Transverse colon (tissue), 4 donors: ENCODE data around the gene VN1R5. TPM values are rescaled to one million over a fixed set of nuclear protein-coding genes. Genes with fewer than 3 reads are reported as not detected.

Experiments
- DNase-seq: peaks from one replicate; pipeline ENCODE4 v3.0.0-alpha.2; 2019
- H3K27ac ChIP-seq, 4 donors: fragments of 200-600 bp; sonication (generic); 2 replicates each; pipeline ENCODE4 v1.5.1; 2016 to 2018; ENCODE audit warnings: inconsistent platforms in 4 of 4
- H3K27me3 ChIP-seq: fragments of 200-600 bp; sonication (generic); 2 replicates; pipeline ENCODE4 v1.5.1; 2017; ENCODE audit warnings: inconsistent platforms
- H3K36me3 ChIP-seq, 4 donors: fragments of 200-600 bp; sonication (generic); 2 replicates each; pipeline ENCODE4 v1.5.1; 2017 to 2019; ENCODE audit warnings: inconsistent platforms in 4 of 4
- H3K4me1 ChIP-seq, 4 donors: fragments of 200-600 bp; sonication (generic); 2 replicates each; pipeline ENCODE4 v1.5.1; 2017 to 2020; ENCODE audit warnings: inconsistent platforms in 4 of 4
- H3K4me3 ChIP-seq, 4 donors: fragments of 200-600 bp; sonication (generic); 1 replicate in 1 of 4; 2 replicates in 3 of 4; pipeline versions ENCODE4 v1.5.1 to v1.6.1; 2017 to 2019; ENCODE audit warnings: inconsistent platforms in 4 of 4
- H3K9me3 ChIP-seq, 2 donors: fragments of 200-600 bp; sonication (generic); 2 replicates each; pipeline ENCODE4 v1.5.1; 2017 to 2019; ENCODE audit warnings: inconsistent platforms in 2 of 2
- CTCF ChIP-seq, 5 experiments: fragments of 200-600 bp in 3 of 5; fragments of 450-650 bp in 2 of 5; sonication (generic) in 3 of 5; IDR thresholded peaks; 1 replicate in 2 of 5; 2 replicates in 3 of 5; pipeline ENCODE4 v1.5.1; 2016 to 2017; ENCODE audit warnings: antibody characterized with exemption in 5 of 5, inconsistent platforms in 3 of 5, mild to moderate bottlenecking in 2 of 5, moderate library complexity in 1 of 5
- EP300 ChIP-seq: sonication (generic); formaldehyde crosslinking; IDR thresholded peaks from one replicate; pipeline ENCODE4 v1.6.1; 2017; ENCODE audit warnings: antibody characterized with exemption, low read depth
- POLR2A ChIP-seq: fragments of 450-650 bp; IDR thresholded peaks from one replicate; pipeline ENCODE4 v1.6.1; 2016; ENCODE audit warnings: antibody characterized with exemption, mild to moderate bottlenecking, moderate library complexity
- POLR2AphosphoS5 ChIP-seq, 3 donors: sonication (generic); formaldehyde crosslinking; IDR thresholded peaks; one replicate each; pipeline ENCODE4 v1.6.1; 2016; ENCODE audit warnings: antibody characterized with exemption in 3 of 3
- WGBS, 2 donors: methylation state at CpG; one replicate each; pipeline ENCODE4 v1.1.5; 2018; ENCODE audit warnings: low coverage in 1 of 2; 5-methylcytosine and 5-hydroxymethylcytosine counted together
- in situ Hi-C, 4 donors: fragments of 200-750 bp; cut with MboI; loops; one replicate each; pipeline versions ENCODE4 v1.15.0 to v1.15.1; 2017; ENCODE audit warnings: low sequenced_read_pairs in 3 of 4, low pct_ligation_motif_present in 1 of 4, low pct_unique_long_range_greater_than_20kb in 1 of 4
- intact Hi-C: fragments of 100-400 bp; cut with DNase I; formaldehyde crosslinking; loops from one replicate; pipeline ENCODE4 v1.15.1; 2023; ENCODE audit warnings: low total_unique reads
- total RNA-seq, 4 donors: library from RNA; depleted of rRNA; stranded (reverse); fragments of >200 nt; gene quantifications; one replicate each; pipeline ENCODE4 v1.1.0, GENCODE V29; 2016

The VN1R5 gene
- total RNA-seq, 4 donors from 2014 or later, result not detected

GRCh38 chr1:247291833-247292561, 36.1 kb downstream of the VN1R5 start:
- H3K4me3 ChIP-seq, result no peak overlapping the region
- no peak for TF ChIP-seq POLR2A
- TF ChIP-seq CTCF (IDR thresholded peaks at IDR 0.05), result no peak
- no peak for TF ChIP-seq EP300
- TF ChIP-seq POLR2AphosphoS5 (IDR thresholded peaks at IDR 0.05), result no peak
- DNase-seq, result no peak
- H3K27ac ChIP-seq, result no peak overlapping the region
- H3K9me3 ChIP-seq, result no peaks in the 10 kb centered on the region
- WGBS, 2 donors, result 79 to 100% methylated on average over 2 to 17 of the region's 17 CpGs
- intact Hi-C loops, result no loop called here
- H3K36me3 ChIP-seq, result no peaks in the 10 kb centered on the region
- H3K4me1 ChIP-seq, result peaks cover 0 to 6% (median 4%) of the 10 kb centered on the region in 4 donors
- in situ Hi-C loops, result no loop called here
- H3K27me3 ChIP-seq, result no peaks in the 10 kb centered on the region

- no peak for DNase-seq
- Histone ChIP-seq H3K9me3 (no peaks in the 10 kb centered on the region), H3K36me3 (no peaks in the 10 kb centered on the region), H3K27ac (no peak overlapping the region), H3K4me1 (peaks cover 0 to 15% (median 10%) of the 10 kb centered on the region in 4 donors), H3K27me3 (no peaks in the 10 kb centered on the region), H3K4me3 (no peak overlapping the region)
- TF ChIP-seq POLR2A, result no peak
- no peak for TF ChIP-seq EP300
- no peak for TF ChIP-seq POLR2AphosphoS5 (IDR thresholded peaks at IDR 0.05)
- no peak for TF ChIP-seq CTCF (IDR thresholded peaks at IDR 0.05)
- 82% methylated on average over 7 of the region's 7 CpGs; no CpG with 5 or more reads in 1 of the 2 donors for WGBS, 2 donors
- intact Hi-C loops (no loop called here), in situ Hi-C loops (no loop called here)
Observed at GRCh38 chr1:247293047-247293446, 37.2 kb downstream of the VN1R5 start.

GRCh38 chr1:247294282-247294681, 38.4 kb downstream of the VN1R5 start:
- H3K4me1 ChIP-seq, result peaks cover 0 to 23% (median 14%) of the 10 kb centered on the region in 4 donors
- WGBS, 2 donors, result 87% methylated on average over 5 of the region's 5 CpGs; no CpG with 5 or more reads in 1 of the 2 donors
- TF ChIP-seq CTCF (IDR thresholded peaks at IDR 0.05) (no peak), EP300 (no peak), POLR2AphosphoS5 (IDR thresholded peaks at IDR 0.05) (no peak), POLR2A (no peak)

GRCh38 chr1:247295274-247295684, 39.4 kb downstream of the VN1R5 start:
- H3K4me3 ChIP-seq, result no peak overlapping the region
- H3K36me3 ChIP-seq, result no peaks in the 10 kb centered on the region
- intact Hi-C loops (no loop called here), in situ Hi-C loops (no loop called here)
- whole genome bisulfite sequencing, 2 donors, result 77 to 79% methylated on average over 2 to 6 of the region's 6 CpGs
- TF ChIP-seq POLR2AphosphoS5 (IDR thresholded peaks at IDR 0.05) (no peak), EP300 (no peak), POLR2A (no peak), CTCF (IDR thresholded peaks at IDR 0.05) (no peak)
- peaks cover 0 to 23% (median 14%) of the 10 kb centered on the region in 4 donors for H3K4me1 ChIP-seq
- H3K9me3 ChIP-seq, result no peaks in the 10 kb centered on the region
- no peaks in the 10 kb centered on the region for H3K27me3 ChIP-seq
- DNase-seq, result no peak
- no peak overlapping the region for H3K27ac ChIP-seq

More at GRCh38 chr1:247294282-247294681, 38.4 kb downstream of the VN1R5 start:
- no peaks in the 10 kb centered on the region for H3K27me3 ChIP-seq
- intact Hi-C loops (no loop called here), in situ Hi-C loops (no loop called here)
- no peaks in the 10 kb centered on the region for H3K9me3 ChIP-seq
- DNase-seq, result no peak
- H3K36me3 ChIP-seq, result no peaks in the 10 kb centered on the region
- H3K27ac ChIP-seq, result no peak overlapping the region
- H3K4me3 ChIP-seq, result no peak overlapping the region
